Gastroesophageal sphincter (tissue), 3 donors: ENCODE data around the gene KIF3C.

Source experiments
- CTCF ChIP-seq, 4 experiments: fragments of 200-600 bp in 2 of 4; fragments of 450-650 bp in 2 of 4; sonication (generic) in 1 of 4; IDR thresholded peaks; one replicate each; pipeline ENCODE4 v1.5.1; 2017 to 2019; ENCODE audit warnings: antibody characterized with exemption in 4 of 4, mild to moderate bottlenecking in 2 of 4, moderate library complexity in 2 of 4
- EP300 ChIP-seq: sonication (generic); formaldehyde crosslinking; IDR thresholded peaks from one replicate; pipeline ENCODE4 v1.6.1; 2017; ENCODE audit warnings: antibody characterized with exemption, mild to moderate bottlenecking
- POLR2A ChIP-seq, 2 donors: fragments of 450-650 bp; IDR thresholded peaks; one replicate each; pipeline ENCODE4 v1.6.1; 2017; ENCODE audit warnings: antibody characterized with exemption in 2 of 2, mild to moderate bottlenecking in 2 of 2, moderate library complexity in 1 of 2
- POLR2AphosphoS5 ChIP-seq: sonication (generic); formaldehyde crosslinking; IDR thresholded peaks from one replicate; pipeline ENCODE4 v1.6.1; 2017; ENCODE audit warnings: antibody characterized with exemption

GRCh38 chr2:25977768-25978167, 4.5 kb downstream of the KIF3C start:
- TF ChIP-seq CTCF (IDR thresholded peaks at IDR 0.05) (no peak), POLR2AphosphoS5 (no peak), POLR2A (IDR thresholded peaks at IDR 0.05) (no peak), EP300 (no peak)
